Ishikawa (cell line): ENCODE data around the gene GAK.

Experiments used
- CEBPB ChIP-seq: IDR thresholded peaks from 2 replicates; pipeline ENCODE4 v1.6.1; 2012
- CREB1 ChIP-seq: IDR thresholded peaks from 2 replicates; pipeline ENCODE4 v1.6.1; 2012; ENCODE audit warnings: low read depth
- EGR1 ChIP-seq: IDR thresholded peaks from 2 replicates; pipeline ENCODE4 v1.6.1; 2012
- EP300 ChIP-seq: IDR thresholded peaks from 2 replicates; pipeline ENCODE4 v1.6.1; 2012; ENCODE audit warnings: borderline replicate concordance
- FOXM1 ChIP-seq: IDR thresholded peaks from 2 replicates; pipeline ENCODE4 v1.6.1; 2012; ENCODE audit warnings: low read depth, borderline replicate concordance
- NFIC ChIP-seq: IDR thresholded peaks from 2 replicates; pipeline ENCODE4 v1.6.1; 2012
- RAD21 ChIP-seq: IDR thresholded peaks from 2 replicates; pipeline ENCODE4 v1.6.1; 2012; ENCODE audit warnings: low read depth
- TAF1 ChIP-seq: IDR thresholded peaks from 2 replicates; pipeline ENCODE4 v1.6.1; 2012; ENCODE audit warnings: low read depth, mild to moderate bottlenecking
- TCF12 ChIP-seq: IDR thresholded peaks from 2 replicates; pipeline ENCODE4 v1.6.1; 2012; ENCODE audit warnings: low read depth
- TEAD4 ChIP-seq: IDR thresholded peaks from 2 replicates; pipeline ENCODE4 v1.6.1; 2012
- YY1 ChIP-seq: IDR thresholded peaks from 2 replicates; pipeline ENCODE4 v1.6.1; 2012; ENCODE audit warnings: low read depth
- ZBTB7A ChIP-seq: IDR thresholded peaks from 2 replicates; pipeline ENCODE4 v1.6.1; 2012; ENCODE audit warnings: low read depth
- TF ChIP-seq, protein P1 (sequence below): IDR thresholded peaks from 2 replicates; pipeline ENCODE4 v1.6.1; 2012; ENCODE audit warnings: low read depth, mild to moderate bottlenecking
- TF ChIP-seq, protein P2 (sequence below): IDR thresholded peaks from 2 replicates; pipeline ENCODE4 v1.6.1; 2012
- TF ChIP-seq, protein P3 (sequence below): IDR thresholded peaks from 2 replicates; pipeline ENCODE4 v1.6.1; 2012

GAK gene

DNA sequence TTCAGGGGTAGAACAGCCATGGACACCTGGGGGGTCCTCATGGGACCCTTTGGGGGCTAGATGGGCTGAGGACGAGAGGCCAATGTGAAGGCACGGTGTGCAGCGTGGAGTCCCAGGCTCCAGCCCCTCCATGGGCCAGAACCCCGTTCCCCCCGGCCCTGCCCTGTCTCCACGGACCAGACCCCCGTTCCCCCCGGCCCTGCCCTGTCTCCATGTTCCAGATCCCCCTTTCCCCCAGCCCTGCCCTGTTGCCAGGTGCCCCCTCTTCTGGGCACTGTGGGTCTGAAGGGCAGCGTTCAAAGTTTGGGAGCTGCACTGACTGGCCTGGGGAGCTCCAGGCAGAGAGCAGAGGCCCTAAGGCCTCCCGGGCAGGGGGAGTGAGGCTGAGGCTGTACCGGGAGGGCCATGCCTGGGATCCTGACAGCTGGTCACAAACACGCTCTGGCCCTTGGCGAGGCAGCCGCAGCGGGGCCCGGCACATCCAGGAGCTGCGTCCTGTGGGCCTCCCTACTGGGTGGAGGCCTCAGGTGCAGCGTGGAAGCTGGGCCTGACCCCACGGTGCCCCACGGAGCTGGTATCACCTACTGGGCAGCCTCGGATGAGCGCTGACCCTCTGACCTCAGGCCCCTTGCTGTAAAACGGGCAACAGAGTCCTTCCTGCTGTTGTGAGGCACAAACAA is 32.4 kb upstream of the GAK start:
- TF ChIP-seq NFIC = no peak
- no peak for TF ChIP-seq EGR1
- no peak for TF ChIP-seq ZBTB7A
- no peak for TF ChIP-seq RAD21
- TF ChIP-seq, protein P1, sequence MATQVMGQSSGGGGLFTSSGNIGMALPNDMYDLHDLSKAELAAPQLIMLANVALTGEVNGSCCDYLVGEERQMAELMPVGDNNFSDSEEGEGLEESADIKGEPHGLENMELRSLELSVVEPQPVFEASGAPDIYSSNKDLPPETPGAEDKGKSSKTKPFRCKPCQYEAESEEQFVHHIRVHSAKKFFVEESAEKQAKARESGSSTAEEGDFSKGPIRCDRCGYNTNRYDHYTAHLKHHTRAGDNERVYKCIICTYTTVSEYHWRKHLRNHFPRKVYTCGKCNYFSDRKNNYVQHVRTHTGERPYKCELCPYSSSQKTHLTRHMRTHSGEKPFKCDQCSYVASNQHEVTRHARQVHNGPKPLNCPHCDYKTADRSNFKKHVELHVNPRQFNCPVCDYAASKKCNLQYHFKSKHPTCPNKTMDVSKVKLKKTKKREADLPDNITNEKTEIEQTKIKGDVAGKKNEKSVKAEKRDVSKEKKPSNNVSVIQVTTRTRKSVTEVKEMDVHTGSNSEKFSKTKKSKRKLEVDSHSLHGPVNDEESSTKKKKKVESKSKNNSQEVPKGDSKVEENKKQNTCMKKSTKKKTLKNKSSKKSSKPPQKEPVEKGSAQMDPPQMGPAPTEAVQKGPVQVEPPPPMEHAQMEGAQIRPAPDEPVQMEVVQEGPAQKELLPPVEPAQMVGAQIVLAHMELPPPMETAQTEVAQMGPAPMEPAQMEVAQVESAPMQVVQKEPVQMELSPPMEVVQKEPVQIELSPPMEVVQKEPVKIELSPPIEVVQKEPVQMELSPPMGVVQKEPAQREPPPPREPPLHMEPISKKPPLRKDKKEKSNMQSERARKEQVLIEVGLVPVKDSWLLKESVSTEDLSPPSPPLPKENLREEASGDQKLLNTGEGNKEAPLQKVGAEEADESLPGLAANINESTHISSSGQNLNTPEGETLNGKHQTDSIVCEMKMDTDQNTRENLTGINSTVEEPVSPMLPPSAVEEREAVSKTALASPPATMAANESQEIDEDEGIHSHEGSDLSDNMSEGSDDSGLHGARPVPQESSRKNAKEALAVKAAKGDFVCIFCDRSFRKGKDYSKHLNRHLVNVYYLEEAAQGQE = no peak
- TF ChIP-seq, protein P2, sequence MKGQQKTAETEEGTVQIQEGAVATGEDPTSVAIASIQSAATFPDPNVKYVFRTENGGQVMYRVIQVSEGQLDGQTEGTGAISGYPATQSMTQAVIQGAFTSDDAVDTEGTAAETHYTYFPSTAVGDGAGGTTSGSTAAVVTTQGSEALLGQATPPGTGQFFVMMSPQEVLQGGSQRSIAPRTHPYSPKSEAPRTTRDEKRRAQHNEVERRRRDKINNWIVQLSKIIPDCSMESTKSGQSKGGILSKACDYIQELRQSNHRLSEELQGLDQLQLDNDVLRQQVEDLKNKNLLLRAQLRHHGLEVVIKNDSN = no peak
- TF ChIP-seq TAF1 = no peak
- TF ChIP-seq CEBPB = no peak
- TF ChIP-seq EP300 = no peak
- TF ChIP-seq FOXM1 = no peak
- TF ChIP-seq, protein P3, sequence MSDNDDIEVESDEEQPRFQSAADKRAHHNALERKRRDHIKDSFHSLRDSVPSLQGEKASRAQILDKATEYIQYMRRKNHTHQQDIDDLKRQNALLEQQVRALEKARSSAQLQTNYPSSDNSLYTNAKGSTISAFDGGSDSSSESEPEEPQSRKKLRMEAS = no peak
- TF ChIP-seq TCF12 = no peak
- no peak for TF ChIP-seq YY1
- no peak for TF ChIP-seq TEAD4
- no peak for TF ChIP-seq CREB1

GRCh38 chr4:963276-964225 is 31.4 kb upstream of the GAK start:
- TF ChIP-seq TEAD4 (no peak), EP300 (no peak), RAD21 (no peak), CREB1 (no peak), NFIC (no peak), TCF12 (no peak), TAF1 (no peak), CEBPB (no peak)
- TF ChIP-seq, protein P3 = no peak
- TF ChIP-seq, protein P1 = no peak

GRCh38 chr4:962231-963208 is 30.4 kb upstream of the GAK start:
- no peak for TF ChIP-seq CREB1
- no peak for TF ChIP-seq CEBPB
- TF ChIP-seq RAD21 = no peak
- TF ChIP-seq NFIC = no peak
- TF ChIP-seq ZBTB7A = no peak
- no peak for TF ChIP-seq EGR1
- TF ChIP-seq, protein P1 = no peak
- TF ChIP-seq FOXM1 = no peak
- TF ChIP-seq, protein P3 = no peak
